Endothelial cell (in vitro differentiated cells): ENCODE results near the gene ADORA1. TPM values are rescaled to one million over a fixed set of nuclear protein-coding genes. Genes with fewer than 3 reads are reported as not detected.

Experiments
- DNase-seq: peaks from one replicate; pipeline ENCODE4 v3.0.0; 2021; ENCODE audit warnings: low spot score
- H3K27ac Mint-ChIP-seq: one replicate; pipeline ENCODE4 v1.8.0; 2021; ENCODE audit warnings: mixed read lengths, inconsistent platforms; ENCODE audit not compliant: unreplicated experiment
- H3K27me3 Mint-ChIP-seq: one replicate; pipeline ENCODE4 v1.8.0; 2021; ENCODE audit warnings: mild to moderate bottlenecking, moderate library complexity, mixed read lengths, inconsistent platforms; ENCODE audit not compliant: unreplicated experiment
- H3K36me3 Mint-ChIP-seq: one replicate; pipeline ENCODE4 v1.8.0; 2021; ENCODE audit warnings: mild to moderate bottlenecking, low read depth, mixed read lengths, inconsistent platforms; ENCODE audit not compliant: unreplicated experiment
- H3K4me1 Mint-ChIP-seq: one replicate; pipeline ENCODE4 v1.8.0; 2021; ENCODE audit warnings: mild to moderate bottlenecking, mixed read lengths, inconsistent platforms; ENCODE audit not compliant: unreplicated experiment
- H3K4me3 Mint-ChIP-seq: one replicate; pipeline ENCODE4 v1.8.0; 2021; ENCODE audit warnings: mild to moderate bottlenecking, mixed read lengths, inconsistent platforms; ENCODE audit not compliant: unreplicated experiment
- H3K9me3 Mint-ChIP-seq: one replicate; pipeline ENCODE4 v1.8.0; 2021; ENCODE audit warnings: mixed read lengths, inconsistent platforms; ENCODE audit not compliant: unreplicated experiment
- CTCF ChIP-seq: fragments of 200-600 bp; sonication (generic); IDR thresholded peaks from one replicate; pipeline ENCODE4 v1.5.0; 2021; ENCODE audit warnings: antibody characterized with exemption; ENCODE audit not compliant: unreplicated experiment
- total RNA-seq: library from RNA; stranded (reverse); fragmentation: NEBNext Ultra II Directional; extraction: Animal tissue kit (Norgen Biotek cat#: 25700); gene quantifications from one replicate; pipeline ENCODE4 v1.2.1, GENCODE V29; 2021; ENCODE audit not compliant: unreplicated experiment

ADORA1 gene
- total RNA-seq, 1 donor from 2014 or later = 16.3 TPM

GRCh38 chr1:203152158-203153034 is 24.9 kb downstream of the ADORA1 start:
- Mint-ChIP-seq H3K27me3 (peaks cover 6% of the 10 kb centered on the region), H3K4me1 (peaks cover 60% of the 10 kb centered on the region), H3K4me3 (no peak overlapping the region), H3K27ac (no peak overlapping the region), H3K36me3 (peaks cover 5% of the 10 kb centered on the region), H3K9me3 (no peaks in the 10 kb centered on the region)
- TF ChIP-seq CTCF = no peak
- DNase-seq = no peak

DNA sequence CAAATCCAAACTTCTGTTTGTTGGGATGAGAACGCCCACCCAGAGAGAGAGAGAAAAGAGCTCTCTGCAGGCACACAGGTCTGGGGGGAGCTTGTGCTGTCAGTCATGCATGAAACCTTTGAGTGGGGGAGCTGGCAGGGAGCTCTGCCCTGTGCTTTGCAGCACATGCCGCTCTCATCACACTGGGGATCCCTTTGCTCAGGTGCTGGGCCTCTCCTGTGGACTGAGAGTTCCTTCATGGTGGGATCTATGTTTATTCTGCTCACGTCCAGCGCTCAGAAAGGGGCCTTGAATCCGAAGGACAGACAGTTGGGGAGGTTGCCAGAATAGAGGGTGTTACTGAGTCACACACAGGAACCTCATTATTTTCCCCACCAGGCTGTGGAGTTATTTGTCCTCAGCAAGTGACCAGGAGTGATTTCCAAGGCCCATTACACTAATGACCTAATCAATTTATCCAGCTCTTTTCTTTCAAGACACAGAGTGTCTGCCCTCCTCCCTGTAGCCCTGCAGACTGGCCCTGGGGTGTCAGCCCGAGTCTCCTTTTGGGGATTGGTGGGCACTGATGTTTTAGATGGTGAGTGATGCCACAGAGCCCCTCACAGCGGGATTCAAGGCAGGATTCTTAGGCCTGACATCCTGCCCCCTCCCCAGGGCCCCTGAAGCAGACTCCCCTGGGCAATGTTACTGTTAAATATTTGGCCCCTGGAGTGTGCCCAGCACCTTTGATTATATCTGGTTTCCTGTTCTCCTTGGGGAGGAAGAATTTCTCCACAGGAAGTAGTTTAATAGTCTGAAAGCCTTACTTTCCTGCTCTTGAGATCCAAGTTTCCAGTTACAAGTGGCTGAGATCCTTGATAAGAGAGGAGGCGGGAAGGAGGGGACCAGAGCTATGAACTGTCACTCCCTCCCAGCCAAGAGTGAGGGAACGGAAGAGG is 25.8 kb downstream of the ADORA1 start:
- no peak for DNase-seq
- H3K4me1 Mint-ChIP-seq = peaks cover 59% of the 10 kb centered on the region

DNA sequence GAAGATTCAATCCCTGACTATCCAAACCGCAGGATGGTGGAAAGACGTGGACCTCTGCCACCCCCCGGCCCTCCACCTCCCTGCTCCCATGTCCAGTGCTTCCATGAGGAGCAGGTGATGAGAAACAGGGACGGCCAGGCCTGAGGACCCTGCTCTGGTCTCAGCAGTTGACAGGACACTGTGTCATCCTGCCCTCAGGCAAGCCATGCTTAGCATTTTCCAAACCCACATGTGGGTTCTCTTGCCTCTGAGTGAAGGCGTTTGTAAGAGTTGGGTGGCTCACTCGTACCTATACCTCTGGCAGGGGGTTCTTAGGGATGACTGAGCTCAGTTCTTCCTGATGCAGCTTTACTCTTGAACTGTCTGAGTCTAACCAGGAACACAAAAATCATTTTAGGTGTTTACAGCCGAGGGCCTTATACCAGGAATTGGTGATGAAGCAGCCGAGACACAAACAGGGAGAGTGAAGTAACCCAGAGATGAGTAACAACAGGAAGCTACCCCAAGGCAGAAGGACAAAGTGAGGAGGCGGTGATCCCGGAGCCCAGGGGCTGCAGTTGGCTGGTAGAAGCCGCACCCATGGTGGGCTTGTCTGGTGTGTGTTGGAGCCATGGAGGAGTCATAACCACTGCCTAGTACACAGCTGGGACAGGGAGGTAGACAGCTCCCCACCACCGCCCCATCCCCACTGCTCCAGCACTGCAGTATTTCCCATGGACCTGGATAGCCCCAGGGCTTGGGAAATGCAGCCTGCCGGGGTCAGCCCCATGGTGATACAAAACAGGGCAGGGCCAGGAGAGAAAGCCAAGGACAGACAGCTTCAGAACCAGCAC is 26.7 kb downstream of the ADORA1 start:
- Mint-ChIP-seq H3K27ac (no peak overlapping the region), H3K36me3 (peaks cover 21% of the 10 kb centered on the region), H3K9me3 (no peaks in the 10 kb centered on the region), H3K27me3 (peaks cover 4% of the 10 kb centered on the region), H3K4me1 (peaks cover 56% of the 10 kb centered on the region), H3K4me3 (no peak overlapping the region)
- no peak for DNase-seq
- TF ChIP-seq CTCF = no peak

More for the DNA sequence above, 25.8 kb downstream of the ADORA1 start:
- no peaks in the 10 kb centered on the region for H3K9me3 Mint-ChIP-seq
- no peak for TF ChIP-seq CTCF
- H3K27me3 Mint-ChIP-seq = peaks cover 7% of the 10 kb centered on the region
- no peak overlapping the region for H3K27ac Mint-ChIP-seq
- no peak overlapping the region for H3K4me3 Mint-ChIP-seq
- H3K36me3 Mint-ChIP-seq = peaks cover 13% of the 10 kb centered on the region

GRCh38 chr1:203156280-203156679 is 28.8 kb downstream of the ADORA1 start:
- no peak for DNase-seq
- Mint-ChIP-seq H3K27ac (no peak overlapping the region), H3K27me3 (peaks cover 4% of the 10 kb centered on the region), H3K9me3 (no peaks in the 10 kb centered on the region), H3K36me3 (peaks cover 29% of the 10 kb centered on the region), H3K4me3 (no peak overlapping the region), H3K4me1 (peaks cover 46% of the 10 kb centered on the region)
- no peak for TF ChIP-seq CTCF
